GM11168 (cell line): ENCODE results near the gene TRPM3.

Source experiments
- in situ Hi-C: fragments of 300-500 bp; cut with MboI; formaldehyde crosslinking; loops from one replicate; pipeline ENCODE4 v1.12.0; 2022; ENCODE audit warnings: low sequenced_read_pairs; ENCODE audit not compliant: unreplicated experiment

The TRPM3 gene

DNA sequence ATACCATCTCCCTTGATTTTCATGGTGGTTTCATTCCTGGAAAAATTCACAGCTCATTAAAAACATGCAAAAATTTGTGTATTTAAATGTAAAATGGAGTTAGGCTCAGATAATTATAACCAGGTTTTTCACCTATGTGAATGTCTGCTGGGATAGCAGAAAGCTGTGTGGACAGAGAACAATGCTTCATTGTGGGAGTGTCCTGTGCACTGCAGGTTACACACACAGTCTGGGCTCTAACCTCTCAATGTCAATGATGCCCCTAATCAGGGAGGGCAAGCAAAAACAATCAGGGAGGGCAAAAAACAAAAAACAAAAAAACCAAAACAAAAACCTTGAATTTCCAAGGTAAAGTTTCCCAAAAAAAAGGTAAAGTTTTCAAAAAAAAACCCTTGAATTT lies 548.1 kb downstream of the TRPM3 start:
- in situ Hi-C loops: no loop called here

DNA sequence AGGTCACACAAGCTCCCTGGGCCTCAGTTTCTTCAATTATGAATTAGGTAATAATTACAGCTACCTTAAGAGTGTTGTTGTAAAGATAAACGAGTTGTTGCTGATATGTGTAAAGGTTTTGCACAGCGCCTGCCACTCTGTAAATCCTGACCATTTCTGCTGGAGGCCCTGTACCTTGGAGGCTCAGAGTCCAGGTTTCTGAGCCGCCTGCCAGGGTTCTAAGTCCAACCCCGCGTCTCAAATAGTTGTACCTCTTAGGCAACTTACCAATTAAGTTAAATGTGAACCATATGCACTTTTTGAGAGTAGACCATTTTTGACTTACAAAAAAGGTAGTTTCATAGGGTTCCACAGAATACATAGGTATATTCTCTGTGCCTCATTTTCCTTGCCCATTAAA lies 550.2 kb downstream of the TRPM3 start:
- in situ Hi-C loops: no loop called here

DNA sequence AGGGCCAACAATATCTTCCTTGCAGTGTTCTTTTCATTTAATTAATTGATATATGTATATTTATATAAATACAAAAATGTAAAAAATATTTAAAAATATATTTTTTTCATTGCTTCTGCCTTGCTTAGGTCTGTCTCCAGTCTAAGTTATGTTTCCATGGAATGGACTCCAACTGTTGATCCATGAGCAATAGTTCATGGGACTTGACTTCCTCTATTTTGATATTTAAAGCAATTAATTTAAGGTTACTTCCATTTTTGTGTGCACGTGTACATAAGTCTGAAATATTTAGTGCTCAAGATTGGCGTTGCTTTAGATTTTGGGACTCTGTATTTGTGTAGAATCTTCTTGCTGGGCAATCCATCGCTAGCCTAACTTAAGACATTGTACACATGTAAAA lies 551.6 kb downstream of the TRPM3 start:
- in situ Hi-C loops: no loop called here

DNA sequence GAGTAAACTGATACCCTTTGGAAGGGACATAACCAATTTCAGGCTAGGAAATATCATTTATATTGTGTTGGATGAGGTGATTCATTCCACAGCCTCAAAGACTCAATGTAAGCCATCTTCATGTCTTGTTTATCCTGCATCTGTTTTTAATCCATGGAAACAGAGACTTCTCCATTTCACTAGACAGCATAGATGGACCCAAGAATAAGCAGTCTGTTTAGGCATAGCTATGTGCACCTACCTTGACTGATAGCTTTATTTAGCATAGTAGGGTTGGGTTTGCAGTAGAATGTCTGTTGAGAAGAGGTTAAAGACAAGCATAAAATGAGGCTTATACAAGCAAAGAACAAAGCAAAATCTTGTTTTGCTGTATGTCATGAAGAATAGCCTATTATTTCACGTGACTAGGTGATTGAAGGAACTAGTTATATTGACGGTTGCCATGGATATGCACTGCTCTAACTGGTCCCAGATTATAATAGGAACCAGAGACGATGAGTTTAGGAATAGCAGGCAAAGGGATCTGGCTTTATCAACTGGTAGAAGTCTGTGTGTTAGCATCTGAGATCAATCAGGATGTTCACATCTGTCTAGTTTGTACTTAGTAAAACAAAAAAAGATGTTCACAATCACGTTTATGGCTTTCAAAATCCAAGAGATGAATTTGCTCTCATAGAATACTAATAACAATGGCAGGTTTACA lies 552.2 kb downstream of the TRPM3 start:
- in situ Hi-C loops: no loop called here

DNA sequence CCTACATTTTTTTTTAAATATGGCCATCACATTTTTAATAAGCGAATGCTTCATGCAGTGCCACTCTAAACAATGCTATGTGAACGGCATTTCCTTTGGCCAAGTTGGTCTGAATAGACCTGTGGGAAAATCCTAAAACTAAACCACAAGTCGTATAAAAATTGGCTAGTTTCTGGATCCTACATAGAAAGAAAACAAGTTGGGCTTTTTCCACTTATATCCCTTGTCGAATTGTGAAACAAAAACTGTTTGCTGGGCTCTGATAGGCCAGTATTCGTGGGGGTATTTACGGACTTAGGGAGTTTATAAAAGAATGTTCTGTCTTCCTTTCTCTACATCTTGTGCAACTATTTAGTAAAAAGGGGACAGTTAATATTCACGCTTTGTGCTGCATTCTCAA lies 553.9 kb downstream of the TRPM3 start:
- in situ Hi-C loops: no loop called here

DNA sequence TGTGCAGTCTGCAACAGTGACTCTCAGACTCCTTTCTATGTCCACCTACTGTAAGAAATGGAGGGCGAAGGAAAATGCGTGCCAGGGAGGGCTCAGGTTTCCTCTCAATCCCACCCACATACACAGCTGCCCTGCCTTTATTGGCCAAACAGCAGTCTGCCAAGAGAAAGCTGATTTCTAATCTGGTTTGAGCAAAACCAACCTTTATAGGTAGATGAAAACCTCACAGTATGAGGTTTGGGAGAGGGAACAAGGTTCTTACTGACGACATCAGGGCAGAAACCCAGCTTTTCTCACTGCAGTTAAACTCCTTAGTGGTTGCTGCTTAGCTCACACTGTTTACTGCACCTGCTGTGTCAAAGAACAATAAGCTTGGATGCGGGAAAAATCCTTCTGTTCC lies 554.7 kb downstream of the TRPM3 start:
- in situ Hi-C loops: no loop called here

DNA sequence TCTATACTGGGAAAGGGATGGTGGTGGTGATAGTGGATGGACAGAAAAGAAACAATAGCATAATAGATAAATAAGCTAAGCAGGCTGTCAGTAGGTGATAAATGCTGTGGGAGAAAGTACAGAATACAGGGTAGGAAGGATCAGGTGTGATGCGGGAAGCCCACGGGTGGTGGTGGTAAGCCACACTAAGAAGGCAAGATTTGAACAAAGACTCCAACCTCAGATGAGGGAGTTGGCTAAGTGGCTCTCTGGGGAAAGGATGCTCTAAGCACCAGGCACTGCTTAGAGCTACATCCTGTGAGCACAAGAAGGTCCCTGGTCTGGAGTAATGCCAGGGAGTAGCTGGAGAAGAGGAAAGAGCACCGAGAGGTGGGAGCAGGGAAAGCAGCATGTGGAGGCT lies 555.4 kb downstream of the TRPM3 start:
- in situ Hi-C loops: no loop called here

DNA sequence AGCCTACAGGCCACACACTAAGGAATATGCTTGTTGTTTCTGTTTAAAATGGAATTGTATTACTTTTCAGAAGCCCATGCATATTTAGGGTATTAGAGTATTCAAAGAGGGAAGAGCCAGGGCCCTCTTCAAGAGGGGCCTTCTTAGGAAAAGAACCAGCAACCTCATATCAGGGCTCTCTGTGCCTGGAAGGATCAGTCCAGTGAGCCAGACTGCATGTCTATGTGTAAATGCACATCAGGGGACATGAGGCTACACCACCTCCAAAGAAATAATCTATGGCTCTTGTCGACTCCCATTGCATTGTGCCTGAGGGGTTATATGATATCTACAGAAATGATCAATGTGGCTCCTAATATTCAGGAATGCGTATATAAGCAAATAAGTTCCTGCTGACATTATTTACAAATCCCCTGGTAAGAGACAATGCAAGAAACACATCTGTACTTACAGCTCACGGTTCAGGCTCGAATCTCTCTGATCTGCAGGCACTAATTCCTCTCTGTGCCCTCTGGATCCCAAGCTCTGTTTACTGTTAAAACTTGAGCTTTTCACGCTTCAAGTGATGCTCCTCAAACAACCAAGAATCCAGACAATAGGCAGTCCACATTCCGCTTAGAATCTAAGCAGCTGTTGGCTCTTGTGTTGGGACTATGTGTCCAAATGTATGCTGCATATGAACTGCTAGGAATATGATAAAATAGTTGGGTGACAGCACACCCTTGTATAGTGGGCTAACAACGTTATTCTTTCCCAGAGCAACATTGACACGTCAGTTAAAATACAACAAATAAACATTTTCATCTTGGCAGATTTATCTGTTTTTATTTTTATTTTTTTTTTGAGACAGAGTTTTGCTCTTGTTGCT lies 556.7 kb downstream of the TRPM3 start:
- in situ Hi-C loops: no loop called here

DNA sequence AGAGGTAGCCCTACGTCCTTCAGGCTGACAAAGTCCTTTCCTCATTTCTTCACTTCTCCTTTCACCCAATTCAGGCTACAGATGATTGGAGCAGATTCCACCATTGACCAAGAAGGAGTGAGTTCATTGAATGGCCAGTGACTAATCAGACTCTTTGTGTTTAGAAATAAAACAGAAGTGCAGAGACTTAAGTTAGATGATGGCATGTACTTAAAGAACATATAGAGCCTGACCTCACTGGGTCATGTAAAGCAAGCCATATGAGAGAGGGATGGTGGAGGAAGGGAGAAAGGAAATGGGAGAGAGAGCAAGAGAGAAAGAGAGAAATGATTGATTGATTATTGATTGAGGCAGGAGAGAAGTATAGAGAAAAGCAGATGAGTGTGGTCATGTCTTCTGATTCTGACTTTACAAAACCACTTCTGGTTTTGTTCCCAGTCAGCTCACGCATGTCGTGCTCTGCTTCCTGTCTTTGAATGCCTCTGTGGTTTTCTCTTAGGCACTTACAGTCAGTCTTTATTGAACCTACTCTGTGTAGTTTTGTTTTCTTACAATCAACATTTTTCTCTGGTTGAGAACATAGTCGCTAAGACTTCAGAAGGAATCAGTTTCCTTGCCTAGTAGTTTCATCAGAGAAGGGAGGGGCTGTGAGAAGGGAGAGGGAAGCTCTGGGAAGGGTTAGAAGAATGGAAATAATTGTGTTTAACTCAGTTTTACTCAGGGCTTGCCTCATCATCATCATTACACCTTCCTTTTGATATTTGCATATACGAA lies 557.8 kb downstream of the TRPM3 start:
- in situ Hi-C loops: no loop called here

DNA sequence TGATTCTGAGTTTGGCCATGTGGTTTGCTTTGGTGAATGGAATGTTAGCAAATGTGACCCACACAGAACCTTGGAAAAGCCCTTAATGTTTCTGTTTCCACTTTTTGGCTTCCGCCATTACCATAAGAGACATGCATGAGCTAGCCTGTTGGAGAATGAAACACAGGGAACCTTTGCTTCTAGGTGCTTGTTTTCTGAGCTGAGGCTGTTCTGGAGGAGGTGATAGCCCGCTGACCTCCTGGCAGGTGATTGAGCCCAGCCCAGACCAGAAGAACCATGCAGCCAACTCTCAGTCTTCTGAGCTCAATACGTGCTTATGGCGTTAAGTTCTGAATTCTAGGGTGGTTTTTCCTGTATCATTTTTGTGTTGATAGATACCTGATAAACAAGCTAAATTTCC lies 558.4 kb downstream of the TRPM3 start:
- in situ Hi-C loops: no loop called here

DNA sequence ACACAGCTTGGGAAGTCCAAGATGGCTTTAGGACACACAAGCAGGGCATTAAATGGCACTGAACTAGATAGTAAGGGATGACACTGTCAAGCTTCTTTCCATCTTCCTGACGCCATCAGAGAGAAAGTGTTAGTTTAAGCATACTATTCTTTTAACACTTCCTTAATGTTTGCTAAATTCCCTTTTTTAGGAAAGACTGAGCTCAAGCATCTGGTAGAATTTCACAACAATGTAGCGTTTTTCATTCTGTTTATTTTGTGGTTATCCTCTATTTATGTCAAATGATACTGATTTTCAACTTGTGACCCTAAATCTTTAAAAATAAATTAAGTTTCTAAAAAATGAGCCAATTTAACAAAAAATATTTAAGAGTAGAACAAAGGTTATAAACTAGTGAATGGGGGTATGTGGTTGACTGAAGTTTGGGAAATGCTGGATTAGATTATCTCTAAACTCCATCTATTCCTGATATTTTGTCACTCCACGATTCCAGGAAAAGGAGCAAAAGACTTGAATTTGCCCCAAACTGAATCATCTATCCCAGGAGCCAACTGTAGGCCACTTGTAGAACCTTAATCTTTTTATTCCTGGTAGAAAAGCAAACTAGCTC lies 559.5 kb downstream of the TRPM3 start:
- in situ Hi-C loops: no loop called here

DNA sequence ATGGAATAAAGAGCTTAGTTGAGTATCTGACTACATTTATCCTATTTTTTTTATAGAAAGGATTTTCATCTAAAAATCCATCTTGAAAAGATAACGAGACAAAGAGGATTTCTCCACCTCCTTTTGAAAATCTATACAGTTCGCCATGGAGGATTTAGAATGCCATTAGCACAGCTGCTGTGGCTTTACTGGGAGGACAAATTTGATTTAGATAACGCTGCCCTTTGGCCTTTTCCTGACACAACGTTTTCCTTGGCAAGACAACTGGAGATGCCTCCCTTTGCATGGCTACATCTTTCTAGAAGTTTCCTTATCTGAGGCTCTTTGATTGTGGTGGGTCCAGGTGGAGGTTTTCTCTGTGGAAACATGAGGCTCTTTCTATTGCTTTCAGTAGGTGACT lies 560.3 kb downstream of the TRPM3 start:
- in situ Hi-C loops: no loop called here

DNA sequence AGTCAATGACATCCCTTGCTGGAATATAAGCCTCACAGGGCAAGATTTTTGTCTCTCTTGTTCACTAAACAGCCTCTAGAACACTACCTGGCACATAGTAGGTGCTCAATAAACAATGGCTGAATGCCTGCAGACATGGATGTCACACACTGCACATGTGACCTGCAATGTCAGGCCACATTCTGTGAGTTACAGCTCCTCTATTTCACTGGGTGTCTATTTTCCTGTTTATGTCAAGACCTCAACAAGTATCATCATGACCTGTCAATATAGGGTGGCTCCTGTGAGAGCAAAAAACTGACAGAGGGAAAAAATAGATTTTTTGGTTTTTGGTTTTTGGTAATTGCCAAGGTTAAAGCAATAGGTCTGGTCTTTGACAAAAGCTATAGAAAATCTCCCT lies 562.3 kb downstream of the TRPM3 start:
- in situ Hi-C loops: no loop called here

DNA sequence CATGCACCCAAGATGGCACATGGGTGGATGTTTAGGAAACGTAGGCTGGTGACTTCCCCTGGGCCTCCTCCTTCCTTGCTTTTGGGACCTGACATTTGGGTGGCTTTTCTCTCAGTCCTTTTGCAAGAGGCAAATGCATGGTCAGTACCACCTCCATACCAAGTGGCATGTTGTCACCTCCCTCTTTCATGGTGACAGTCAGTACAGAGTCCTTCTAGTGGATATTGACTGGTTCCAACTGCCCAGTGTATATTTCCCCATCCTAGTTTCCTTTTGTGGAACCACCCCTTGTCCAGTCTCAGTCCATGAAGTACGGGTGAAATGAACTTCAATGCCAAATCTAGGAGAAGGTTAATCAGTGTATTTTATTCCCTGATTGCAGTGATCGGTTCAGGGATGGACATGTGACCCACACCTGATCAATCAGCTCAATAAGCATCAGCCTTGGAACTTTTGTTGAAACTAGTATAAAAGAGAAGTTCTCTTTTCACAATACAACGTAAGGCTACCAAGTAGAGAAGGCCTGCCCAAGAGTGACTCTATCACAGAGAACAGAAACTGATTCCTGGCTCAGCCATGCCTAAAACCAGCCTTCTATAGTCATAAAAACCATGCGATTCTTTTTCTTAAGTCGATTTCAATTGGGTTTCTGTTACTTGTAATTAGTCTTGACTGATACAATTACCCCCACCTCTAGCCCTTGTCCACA lies 563.6 kb downstream of the TRPM3 start:
- in situ Hi-C loops: no loop called here

DNA sequence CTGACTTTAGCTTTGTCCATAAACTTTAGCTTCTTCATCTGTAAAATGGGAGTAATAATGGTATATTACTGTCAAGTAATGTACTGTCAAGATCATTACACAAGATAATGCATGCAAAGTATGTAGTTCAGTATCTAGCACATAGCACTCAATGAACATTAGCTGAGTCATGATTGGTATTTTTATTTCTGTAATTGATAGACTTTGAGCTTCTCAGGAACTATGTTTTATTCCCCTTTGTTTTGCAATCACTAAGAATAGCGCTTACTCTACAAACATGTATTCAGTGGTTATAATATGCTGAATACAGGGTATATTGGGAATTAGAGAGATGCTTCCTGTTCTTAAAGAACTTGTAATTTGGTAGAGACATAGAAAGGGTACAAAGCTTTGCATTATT lies 564.6 kb downstream of the TRPM3 start:
- in situ Hi-C loops: no loop called here

DNA sequence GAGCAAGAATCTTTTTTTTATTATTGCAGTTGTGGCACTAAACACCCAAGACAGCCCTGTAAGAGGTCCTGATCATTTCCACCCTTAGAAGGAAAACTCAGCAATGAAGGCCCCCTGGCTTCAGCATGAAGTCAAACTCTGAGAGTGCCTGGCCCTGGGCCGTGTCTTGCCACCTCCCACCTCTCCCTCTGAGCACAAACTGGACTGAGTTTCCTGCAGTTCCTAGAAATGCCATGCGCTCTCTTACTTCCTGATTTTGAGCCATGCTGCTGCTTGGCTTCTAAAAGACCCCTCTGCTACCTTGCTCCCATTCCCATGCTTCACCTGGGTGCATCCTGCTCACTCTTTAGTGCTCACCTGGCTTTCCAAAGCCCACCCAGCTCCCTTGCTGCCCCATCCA lies 566.5 kb downstream of the TRPM3 start:
- in situ Hi-C loops: no loop called here

DNA sequence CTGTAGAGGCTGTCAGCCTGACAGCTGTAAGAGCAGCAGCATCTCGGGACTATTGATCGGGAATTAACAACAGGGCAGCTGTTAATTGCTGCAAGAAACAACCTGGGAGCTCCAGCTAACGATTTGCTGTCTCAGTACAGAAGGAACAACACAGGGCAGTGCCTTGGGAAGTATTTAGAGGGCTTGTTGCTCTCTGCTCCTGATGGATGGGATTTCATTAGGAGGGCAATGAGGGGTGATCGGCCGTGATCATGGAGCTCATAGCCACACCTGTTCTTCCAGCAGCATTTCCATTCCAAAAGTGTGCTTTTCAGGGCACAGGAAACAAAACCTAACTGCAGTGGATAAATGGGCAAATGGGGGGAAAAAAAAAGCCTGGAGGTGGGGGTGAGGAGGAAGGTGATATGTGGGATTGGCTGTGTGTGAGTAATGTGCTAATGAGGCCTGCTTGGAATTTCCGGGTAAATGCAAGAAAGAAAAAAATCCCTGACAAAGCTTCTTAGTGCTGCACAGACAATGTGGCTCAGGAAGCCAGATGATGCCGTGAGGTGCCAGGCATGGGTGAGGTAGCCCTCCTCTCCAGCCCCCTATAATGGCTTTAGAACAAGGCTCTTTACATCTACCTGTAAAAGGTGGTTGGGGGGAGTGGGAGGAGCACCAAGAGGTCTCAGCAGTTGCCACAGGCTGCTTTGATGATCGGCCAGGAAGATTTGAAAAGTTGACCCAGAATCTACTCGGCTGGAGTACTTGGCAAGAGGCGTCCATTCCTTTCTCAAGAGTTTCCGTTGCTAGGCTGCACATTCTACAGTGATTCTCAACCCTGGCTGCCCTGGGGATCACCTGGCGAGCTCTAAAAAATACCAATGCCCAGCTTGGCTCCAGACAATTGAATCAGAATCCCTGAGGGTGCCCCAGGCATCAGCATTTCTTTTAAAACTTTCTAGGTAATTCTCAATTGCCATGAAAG lies 567.4 kb downstream of the TRPM3 start:
- in situ Hi-C loops: no loop called here

DNA sequence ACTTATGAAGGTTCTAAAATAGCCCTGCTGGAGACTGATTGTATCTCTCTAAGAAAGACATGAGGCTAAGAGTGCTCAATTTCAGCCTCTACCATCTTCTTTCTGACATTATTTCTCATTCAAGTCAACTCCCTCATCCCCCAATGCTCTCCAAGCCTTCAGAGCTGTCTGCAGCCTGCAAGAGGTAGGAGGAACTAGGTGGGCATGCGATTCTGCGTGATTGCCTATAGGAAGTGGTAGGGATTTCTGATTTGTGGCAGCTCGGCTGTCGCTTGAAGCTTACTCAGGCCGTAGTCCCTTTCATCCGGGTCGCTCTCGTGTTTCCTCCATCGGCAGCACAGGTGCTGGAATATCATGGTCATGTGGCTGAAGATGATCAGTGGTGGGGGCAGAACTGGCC lies 568.9 kb downstream of the TRPM3 start:
- in situ Hi-C loops: no loop called here

DNA sequence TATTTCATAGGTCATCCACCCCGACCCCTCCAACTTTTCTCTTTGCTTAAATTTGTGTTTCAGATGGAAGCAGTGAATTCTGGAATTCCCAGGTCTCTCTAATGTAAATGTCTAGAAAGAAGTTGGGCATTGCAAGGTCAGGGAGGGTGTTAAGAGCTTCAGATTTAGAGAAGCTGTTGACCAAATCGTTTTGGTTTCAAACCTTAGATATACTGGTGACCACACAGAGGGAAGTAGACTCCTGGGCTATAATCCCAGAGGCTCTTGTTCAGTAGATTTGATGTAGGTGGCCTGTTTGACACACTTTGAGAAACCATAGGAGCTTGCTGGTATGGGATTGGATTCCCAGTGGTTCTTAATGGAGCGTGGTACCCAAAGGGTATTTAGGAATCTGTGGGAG lies 569.6 kb downstream of the TRPM3 start:
- in situ Hi-C loops: no loop called here
